ENCODE results near the gene CEP76. TPM values are rescaled to one million over a fixed set of nuclear protein-coding genes. Genes with fewer than 3 reads are reported as not detected.

The CEP76 gene, protein sequence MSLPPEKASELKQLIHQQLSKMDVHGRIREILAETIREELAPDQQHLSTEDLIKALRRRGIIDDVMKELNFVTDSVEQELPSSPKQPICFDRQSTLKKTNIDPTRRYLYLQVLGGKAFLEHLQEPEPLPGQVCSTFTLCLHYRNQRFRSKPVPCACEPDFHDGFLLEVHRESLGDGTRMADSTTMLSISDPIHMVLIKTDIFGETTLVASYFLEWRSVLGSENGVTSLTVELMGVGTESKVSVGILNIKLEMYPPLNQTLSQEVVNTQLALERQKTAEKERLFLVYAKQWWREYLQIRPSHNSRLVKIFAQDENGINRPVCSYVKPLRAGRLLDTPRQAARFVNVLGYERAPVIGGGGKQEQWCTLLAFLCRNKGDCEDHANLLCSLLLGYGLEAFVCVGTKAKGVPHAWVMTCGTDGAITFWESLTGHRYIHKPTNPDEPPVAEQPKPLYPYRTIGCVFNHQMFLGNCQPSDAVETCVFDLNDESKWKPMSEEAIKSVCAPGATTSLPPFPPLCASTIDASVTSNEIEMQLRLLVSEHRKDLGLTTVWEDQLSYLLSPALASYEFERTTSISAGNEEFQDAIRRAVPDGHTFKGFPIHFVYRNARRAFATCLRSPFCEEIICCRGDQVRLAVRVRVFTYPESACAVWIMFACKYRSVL
- total RNA-seq, result 10 to 100 TPM; 12.9 to 17.2 TPM

DNA sequence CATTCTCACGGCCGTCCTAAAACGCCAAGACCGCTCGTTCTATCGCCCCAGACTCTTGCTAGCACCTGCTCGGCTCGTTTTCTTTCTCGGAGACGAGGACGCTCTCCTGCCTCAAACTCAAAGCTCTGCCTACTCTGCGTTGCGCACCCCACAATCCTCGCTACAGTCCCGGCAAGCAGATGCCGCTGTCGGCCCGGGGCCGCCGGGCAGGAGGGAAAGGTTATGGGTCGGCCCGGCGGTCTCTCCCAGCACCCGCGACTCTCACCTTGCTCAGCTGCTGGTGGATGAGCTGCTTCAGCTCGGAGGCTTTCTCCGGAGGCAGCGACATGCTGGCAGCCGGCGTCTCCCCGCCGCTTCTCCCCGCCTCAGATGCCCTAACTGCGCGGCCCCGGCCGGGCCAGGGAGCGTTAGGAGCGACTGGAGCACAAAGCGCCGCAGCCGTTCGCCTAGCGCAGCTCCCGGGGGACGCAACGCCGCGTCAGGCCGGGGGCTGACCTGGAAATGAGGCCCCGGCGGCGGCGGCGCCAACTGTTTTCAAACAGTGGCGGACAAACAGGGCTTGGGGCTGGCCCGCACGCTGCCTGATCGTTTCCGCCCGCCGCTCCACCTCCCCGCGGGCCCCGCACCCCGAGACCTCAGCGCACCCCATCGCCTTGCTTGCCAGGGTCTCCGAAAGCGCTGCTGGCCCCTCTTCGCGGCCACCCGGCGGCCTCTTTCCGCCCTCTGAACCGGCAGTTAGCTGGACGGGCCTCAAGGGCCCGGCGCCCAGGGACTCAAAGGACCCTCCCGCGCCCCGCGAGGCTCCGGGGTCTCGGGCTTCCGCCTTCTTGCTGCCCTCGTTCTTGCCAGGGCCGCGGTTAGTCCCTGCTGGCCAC, at the start of gene CEP76, which contains the start of gene PSMG2:
Gene CEP76 (minus strand): TSS at position 503 of the 875 bp plus-strand sequence. CDS start 175 bp downstream, at position 328.
Gene PSMG2 (plus strand): TSS at position 822 of the 875 bp plus-strand sequence. CDS start 66 bp downstream, outside the sequence.
- peak; percentile 83 for ATAC-seq
- POLR2A ChIA-PET, result interaction anchor here (0.6 to 2.4 kb wide), 16 partner anchors 9 to 326 kb away, joined by 3 to 12 read pairs (median 4); partner anchors contain the start of genes AFG3L2 and CEP192
- H3K4me3 Mint-ChIP-seq, result peak within 1 kb of the TSS; percentile 94
- CTCF ChIA-PET, result interaction anchor here (0.9 to 1.6 kb wide), 6 partner anchors 16 to 311 kb away, joined by 3 to 6 read pairs (median 3); no protein-coding TSS in a partner anchor
- H3K27ac Mint-ChIP-seq, result peak within 1 kb of the TSS; percentile 100
- H3K4me1 Mint-ChIP-seq (ENCODE audit: low read depth), result peaks cover 47% of the 10 kb centered on the region
- peaks cover 41% of the 10 kb centered on the region for H3K36me3 Mint-ChIP-seq (ENCODE audit: low read depth)
- H3K27me3 Mint-ChIP-seq (ENCODE audit: low read depth), result no peaks in the 10 kb centered on the region
- H3K9me3 Mint-ChIP-seq (ENCODE audit: insufficient read depth), result no peaks in the 10 kb centered on the region
- DNase-seq, result peak; percentile 84

DNA sequence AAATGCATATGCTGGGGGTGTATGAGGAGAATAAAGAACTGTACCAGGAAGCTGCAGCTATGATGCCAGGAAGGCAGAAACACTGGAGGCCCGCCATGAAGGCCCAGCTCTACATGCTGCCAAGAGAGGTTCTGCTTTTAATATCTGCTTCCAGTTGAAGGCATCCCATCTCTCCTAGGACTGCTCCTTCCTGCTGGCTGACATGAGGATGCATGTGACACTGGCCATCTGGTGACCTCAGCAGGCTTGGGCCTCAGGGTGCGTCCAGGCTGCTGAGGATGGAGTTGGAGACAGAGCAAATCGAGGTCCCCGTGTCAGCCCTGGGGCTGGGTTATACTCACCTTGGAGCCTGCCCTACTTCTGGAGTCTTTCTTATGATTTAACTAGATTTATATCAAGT, 49.4 kb upstream of the CEP76 start:
- peaks cover 24% of the 10 kb centered on the region for H3K4me1 Mint-ChIP-seq (ENCODE audit: low read depth)
- CTCF ChIA-PET, result interaction anchor here (1.8 kb wide), 1 partner anchor 183 kb away, joined by 4 read pairs; no protein-coding TSS in a partner anchor
- H3K36me3 Mint-ChIP-seq (ENCODE audit: low read depth), result peaks cover 7% of the 10 kb centered on the region
- no peaks in the 10 kb centered on the region for H3K27me3 Mint-ChIP-seq (ENCODE audit: low read depth)
- POLR2A ChIA-PET, result no interaction called here
- H3K9me3 Mint-ChIP-seq (ENCODE audit: insufficient read depth), result no peaks in the 10 kb centered on the region
- no peak overlapping the region for H3K4me3 Mint-ChIP-seq
- H3K27ac Mint-ChIP-seq, result no peak overlapping the region
- no peak for ATAC-seq
- no peak for DNase-seq

DNA sequence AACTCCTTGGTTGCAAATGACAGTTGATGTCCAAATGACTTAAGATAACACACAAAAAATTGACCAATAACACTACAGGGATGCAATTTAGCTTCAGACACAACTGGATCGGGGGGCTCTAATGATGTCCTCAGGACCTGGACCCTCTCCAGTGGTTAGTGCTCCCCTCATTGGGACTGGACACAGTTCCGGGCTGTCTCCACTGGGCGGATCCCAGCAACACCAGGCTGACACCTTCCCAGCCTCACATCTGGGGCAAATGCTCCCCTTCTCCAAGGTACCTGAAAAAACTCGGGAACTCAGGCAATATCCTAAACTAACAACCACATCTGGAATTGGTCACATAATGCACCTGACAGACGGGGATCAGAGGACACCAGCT, 49.0 kb upstream of the CEP76 start:
- DNase-seq (no peak), ATAC-seq (no peak)
- CTCF ChIA-PET, result interaction anchor here (1.8 kb wide), 1 partner anchor 183 kb away, joined by 4 read pairs; no protein-coding TSS in a partner anchor
- no peaks in the 10 kb centered on the region for H3K9me3 Mint-ChIP-seq (ENCODE audit: insufficient read depth)
- H3K36me3 Mint-ChIP-seq (ENCODE audit: low read depth), result peaks cover 5% of the 10 kb centered on the region
- no peaks in the 10 kb centered on the region for H3K27me3 Mint-ChIP-seq (ENCODE audit: low read depth)
- no peak overlapping the region for H3K4me3 Mint-ChIP-seq
- POLR2A ChIA-PET, result no interaction called here
- peaks cover 24% of the 10 kb centered on the region for H3K4me1 Mint-ChIP-seq (ENCODE audit: low read depth)
- H3K27ac Mint-ChIP-seq, result no peak overlapping the region

DNA sequence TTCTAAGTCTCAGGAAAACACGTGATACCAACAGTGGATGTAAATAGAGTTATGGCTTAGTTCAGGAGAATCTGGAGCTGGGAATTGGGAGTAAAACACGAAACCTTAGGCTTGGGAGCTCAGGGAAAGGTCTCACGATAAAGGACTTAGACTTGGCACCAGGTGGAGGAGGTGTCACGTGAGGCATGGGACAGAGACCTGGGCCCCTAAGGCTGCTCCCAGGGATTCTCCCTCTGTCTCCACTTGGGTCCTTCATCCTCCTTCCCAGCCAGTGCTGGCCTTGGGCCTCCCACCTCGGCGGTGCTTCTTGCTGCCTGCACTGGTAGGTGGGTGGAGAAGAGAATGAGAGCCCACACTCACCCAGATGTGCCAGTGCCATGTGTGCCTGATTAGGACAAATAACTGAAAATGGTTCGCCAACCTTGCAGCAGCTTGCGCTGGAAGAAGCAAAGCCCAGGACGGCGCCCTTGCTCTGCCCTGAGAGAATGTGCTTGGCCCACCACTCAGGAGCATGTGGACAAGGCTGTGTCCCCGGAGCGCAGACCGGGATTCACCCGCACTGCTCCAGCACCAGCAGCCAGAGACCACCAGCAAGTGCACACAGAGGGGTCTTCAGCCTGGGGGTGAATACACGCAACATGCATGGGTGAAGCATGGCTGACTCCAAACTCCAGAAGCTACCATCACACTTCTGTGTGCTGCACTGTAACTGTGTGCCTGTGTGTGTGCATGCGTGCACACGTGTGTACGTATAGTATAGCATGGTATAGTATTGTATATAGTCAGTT, 48.4 kb upstream of the CEP76 start:
- ChIA-PET POLR2A (interaction anchor here (0.7 to 2.3 kb wide), 3 partner anchors 25 to 133 kb away, joined by 3 to 8 read pairs (median 8); partner anchors contain the start of gene PTPN2), CTCF (interaction anchor here (1.0 to 3.8 kb wide), 7 partner anchors 25 to 192 kb away, joined by 3 to 18 read pairs (median 4); no protein-coding TSS in a partner anchor)
- Mint-ChIP-seq H3K4me1 (ENCODE audit: low read depth) (peaks cover 24% of the 10 kb centered on the region), H3K4me3 (no peak overlapping the region), H3K27ac (no peak overlapping the region), H3K9me3 (ENCODE audit: insufficient read depth) (no peaks in the 10 kb centered on the region), H3K36me3 (ENCODE audit: low read depth) (peaks cover 4% of the 10 kb centered on the region), H3K27me3 (ENCODE audit: low read depth) (no peaks in the 10 kb centered on the region)
- no peak for DNase-seq
- no peak for ATAC-seq

DNA sequence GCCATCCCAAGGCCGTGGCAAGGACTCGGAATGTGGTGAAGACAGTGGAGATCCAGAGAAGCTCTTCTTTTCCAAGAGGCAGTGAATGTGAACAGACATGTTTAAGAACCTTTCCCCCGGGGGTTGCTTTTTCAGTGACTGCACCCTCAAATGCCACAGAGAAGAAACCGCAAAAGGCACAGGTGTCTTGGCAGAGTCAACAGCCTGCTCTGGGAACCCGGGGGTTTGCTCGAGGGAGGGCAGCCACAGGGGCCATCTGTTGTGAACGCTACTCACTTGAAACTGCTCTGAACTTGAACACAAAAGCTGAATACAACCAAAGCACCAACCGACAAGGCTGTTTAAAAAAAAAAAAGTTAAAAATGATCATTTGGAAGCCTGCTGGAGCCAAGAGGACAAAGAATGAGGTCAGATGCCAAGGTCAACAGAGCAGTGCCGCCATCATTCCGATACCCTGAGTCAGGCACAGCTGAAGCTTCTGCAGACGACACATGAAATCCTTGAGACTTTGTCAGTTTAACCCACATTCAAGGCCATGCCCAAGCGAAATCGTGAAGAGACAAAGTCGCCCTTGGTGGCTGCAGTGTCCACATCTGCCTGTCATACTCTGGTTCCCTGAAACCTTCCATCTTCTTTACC, 47.7 kb upstream of the CEP76 start:
- ATAC-seq (peak; percentile 61), DNase-seq (peak; percentile 62)
- peaks cover 24% of the 10 kb centered on the region for H3K4me1 Mint-ChIP-seq (ENCODE audit: low read depth)
- ChIA-PET POLR2A (interaction anchor here (0.6 to 2.3 kb wide), 5 partner anchors 26 to 133 kb away, joined by 3 to 8 read pairs (median 3); partner anchors contain the start of gene PTPN2), CTCF (interaction anchor here (0.9 to 3.8 kb wide), 7 partner anchors 26 to 321 kb away, joined by 3 to 18 read pairs (median 3); no protein-coding TSS in a partner anchor)
- H3K9me3 Mint-ChIP-seq (ENCODE audit: insufficient read depth), result no peaks in the 10 kb centered on the region
- peaks cover 4% of the 10 kb centered on the region for H3K36me3 Mint-ChIP-seq (ENCODE audit: low read depth)
- H3K27me3 Mint-ChIP-seq (ENCODE audit: low read depth), result no peaks in the 10 kb centered on the region
- H3K4me3 Mint-ChIP-seq, result no peak overlapping the region
- peak overlapping the region; percentile 48 for H3K27ac Mint-ChIP-seq

DNA sequence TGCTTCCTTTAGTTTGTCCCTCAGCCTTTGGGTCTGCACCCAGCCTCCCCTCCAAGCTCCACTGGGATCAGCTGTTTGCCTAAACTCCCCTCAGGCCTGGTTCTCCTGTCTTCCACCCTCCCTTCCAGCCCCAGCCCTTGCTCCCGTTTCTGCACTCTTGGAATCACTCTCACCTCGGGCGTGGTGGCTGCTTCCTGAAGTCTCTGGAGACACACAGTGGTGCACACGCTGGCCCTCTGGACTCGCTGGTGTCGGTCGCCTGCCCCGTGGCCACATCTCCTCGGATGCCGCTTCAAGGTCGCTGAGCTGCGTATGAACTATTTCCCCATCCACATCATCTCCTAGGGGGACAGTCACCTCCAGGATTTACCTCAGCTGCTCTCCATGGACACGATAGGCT, 46.6 kb upstream of the CEP76 start:
- no peak for DNase-seq
- POLR2A ChIA-PET, result interaction anchor here (1.1 to 2.3 kb wide), 2 partner anchors 134 to 242 kb away, joined by 3 to 8 read pairs; partner anchors contain the start of genes CEP192 and PTPN2
- CTCF ChIA-PET, result interaction anchor here (0.7 to 3.8 kb wide), 7 partner anchors 18 to 216 kb away, joined by 3 to 18 read pairs (median 3); no protein-coding TSS in a partner anchor
- H3K27me3 Mint-ChIP-seq (ENCODE audit: low read depth), result no peaks in the 10 kb centered on the region
- H3K27ac Mint-ChIP-seq, result no peak overlapping the region
- ATAC-seq, result no peak
- no peaks in the 10 kb centered on the region for H3K9me3 Mint-ChIP-seq (ENCODE audit: insufficient read depth)
- H3K36me3 Mint-ChIP-seq (ENCODE audit: low read depth), result peaks cover 4% of the 10 kb centered on the region
- H3K4me3 Mint-ChIP-seq, result no peak overlapping the region
- peaks cover 24% of the 10 kb centered on the region for H3K4me1 Mint-ChIP-seq (ENCODE audit: low read depth)

DNA sequence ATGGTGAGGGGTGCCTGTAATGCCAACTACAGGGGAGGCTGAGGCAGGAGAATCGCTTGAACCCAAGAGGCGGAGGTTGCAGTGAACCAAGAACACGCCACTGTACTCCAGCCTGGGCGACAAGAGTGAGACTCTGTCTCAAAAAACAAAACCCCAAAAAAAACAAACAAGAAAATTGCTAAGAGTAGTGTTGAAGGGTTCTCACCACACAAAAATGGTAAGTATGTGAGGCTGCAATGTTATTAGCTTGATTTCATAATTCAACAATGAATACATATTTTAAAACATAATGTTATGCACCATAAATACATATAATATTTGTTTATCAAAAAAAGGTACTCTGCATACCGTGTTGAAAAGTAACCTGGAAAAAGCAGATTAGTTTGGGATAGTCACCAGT, 46.1 kb upstream of the CEP76 start:
- peaks cover 4% of the 10 kb centered on the region for H3K36me3 Mint-ChIP-seq (ENCODE audit: low read depth)
- no peaks in the 10 kb centered on the region for H3K9me3 Mint-ChIP-seq (ENCODE audit: insufficient read depth)
- ChIA-PET CTCF (interaction anchor here (0.7 to 3.8 kb wide), 7 partner anchors 17 to 217 kb away, joined by 3 to 18 read pairs (median 4); no protein-coding TSS in a partner anchor), POLR2A (interaction anchor here (1.1 to 2.3 kb wide), 2 partner anchors 135 to 242 kb away, joined by 3 to 8 read pairs; partner anchors contain the start of genes CEP192 and PTPN2)
- DNase-seq, result no peak
- H3K27ac Mint-ChIP-seq, result no peak overlapping the region
- no peak for ATAC-seq
- H3K4me1 Mint-ChIP-seq (ENCODE audit: low read depth), result peaks cover 24% of the 10 kb centered on the region
- H3K4me3 Mint-ChIP-seq, result no peak overlapping the region
- H3K27me3 Mint-ChIP-seq (ENCODE audit: low read depth), result no peaks in the 10 kb centered on the region

DNA sequence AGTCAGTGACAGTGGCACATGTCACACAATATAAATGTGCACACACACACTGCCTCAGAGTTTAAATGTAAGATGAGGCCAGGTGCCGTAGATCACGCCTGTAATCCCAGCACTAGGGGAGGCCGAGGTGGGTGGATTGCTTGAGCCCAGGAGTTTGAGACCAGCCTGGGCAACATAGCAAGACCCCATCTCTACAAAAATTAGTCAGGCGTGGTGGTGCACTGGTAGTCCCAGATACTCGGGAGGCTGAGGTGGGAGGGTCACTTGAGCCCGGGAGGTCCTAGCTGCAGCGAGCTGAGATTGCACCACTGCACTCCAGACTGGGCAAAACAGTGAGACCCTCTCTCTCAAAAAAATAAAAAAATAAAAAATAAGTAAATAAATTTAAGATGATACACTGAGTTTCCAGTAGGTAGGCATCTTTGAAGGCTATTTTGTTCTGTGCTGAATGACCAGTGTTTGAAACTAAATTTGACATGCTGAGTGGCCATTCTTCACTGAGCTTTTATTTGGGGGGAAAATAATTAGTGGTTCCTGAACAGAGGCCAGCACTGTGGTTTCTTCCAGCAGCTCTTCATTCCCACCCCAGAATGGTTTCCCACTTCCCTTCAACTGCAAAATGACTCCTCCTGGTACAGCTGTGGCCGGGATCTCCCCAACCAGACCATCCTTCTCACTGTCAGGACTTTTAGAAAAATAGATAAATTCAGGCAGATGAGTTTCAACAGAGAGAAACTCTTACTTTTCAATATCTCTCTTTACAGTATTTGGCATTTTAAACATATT, 45.2 kb upstream of the CEP76 start:
- peaks cover 4% of the 10 kb centered on the region for H3K36me3 Mint-ChIP-seq (ENCODE audit: low read depth)
- H3K27ac Mint-ChIP-seq, result no peak overlapping the region
- POLR2A ChIA-PET, result no interaction called here
- ATAC-seq, result no peak
- no peaks in the 10 kb centered on the region for H3K27me3 Mint-ChIP-seq (ENCODE audit: low read depth)
- H3K4me1 Mint-ChIP-seq (ENCODE audit: low read depth), result peaks cover 24% of the 10 kb centered on the region
- no peak overlapping the region for H3K4me3 Mint-ChIP-seq
- H3K9me3 Mint-ChIP-seq (ENCODE audit: insufficient read depth), result no peaks in the 10 kb centered on the region
- DNase-seq, result no peak
- CTCF ChIA-PET, result interaction anchor here (1.3 to 3.8 kb wide), 2 partner anchors 21 to 146 kb away, joined by 5 to 18 read pairs; no protein-coding TSS in a partner anchor

DNA sequence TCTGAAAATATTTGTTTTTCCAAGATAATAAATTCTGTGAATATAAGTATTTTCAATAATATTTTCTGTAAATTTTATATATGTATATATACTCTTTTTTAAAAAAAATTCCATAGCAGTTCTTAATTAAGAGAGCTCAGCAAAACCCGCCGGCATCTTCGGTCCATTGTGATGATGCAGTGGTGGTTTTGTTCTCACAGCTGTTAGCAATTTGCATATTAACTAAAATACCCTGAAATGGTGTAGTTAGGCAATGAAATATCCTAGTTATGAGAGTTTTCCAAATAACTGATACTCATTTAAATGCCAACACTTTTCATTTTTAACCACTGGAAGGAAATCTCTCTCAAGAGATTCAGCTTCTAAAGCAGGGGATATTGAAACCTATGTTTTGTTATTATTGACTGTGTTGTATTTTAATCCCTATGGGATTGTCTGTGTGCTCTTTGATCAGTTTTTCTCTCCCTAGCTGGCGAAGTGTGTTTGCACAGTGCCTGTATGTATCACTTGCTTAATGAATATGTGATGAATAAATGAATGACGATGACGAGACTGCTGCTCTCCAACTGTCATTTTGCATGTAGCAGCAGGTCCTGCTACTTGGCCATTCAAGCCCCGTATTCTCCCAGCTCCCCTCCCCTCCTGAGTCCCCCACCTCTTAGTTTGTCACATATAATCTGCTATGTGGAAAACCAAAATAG, 42.7 kb upstream of the CEP76 start:
- no peak overlapping the region for H3K27ac Mint-ChIP-seq
- H3K9me3 Mint-ChIP-seq (ENCODE audit: insufficient read depth), result no peaks in the 10 kb centered on the region
- H3K4me3 Mint-ChIP-seq, result no peak overlapping the region
- H3K36me3 Mint-ChIP-seq (ENCODE audit: low read depth), result peaks cover 4% of the 10 kb centered on the region
- no peaks in the 10 kb centered on the region for H3K27me3 Mint-ChIP-seq (ENCODE audit: low read depth)
- POLR2A ChIA-PET, result interaction anchor here (0.6 kb wide), 1 partner anchor 26 kb away, joined by 4 read pairs; no protein-coding TSS in a partner anchor
- CTCF ChIA-PET, result interaction anchor here (0.6 to 5.3 kb wide), 18 partner anchors 17 to 414 kb away, joined by 3 to 51 read pairs (median 6); partner anchors contain the start of gene PTPN2
- DNase-seq, result no peak
- ATAC-seq, result no peak
- H3K4me1 Mint-ChIP-seq (ENCODE audit: low read depth), result peaks cover 13% of the 10 kb centered on the region
